Measurements from ENCODE around the gene L3MBTL4. TPM values are rescaled to one million over a fixed set of nuclear protein-coding genes. Genes with fewer than 3 reads are reported as not detected.

L3MBTL4 gene
- total RNA-seq, 2 experiments from 2014 or later: 0.05 TPM; not detected in 1

GRCh38 chr18:5984245-5984644, 430.5 kb downstream of the L3MBTL4 start:
- H3K27ac Mint-ChIP-seq: no peak overlapping the region
- no peaks in the 10 kb centered on the region for H3K27me3 Mint-ChIP-seq
- H3K36me3 Mint-ChIP-seq: no peaks in the 10 kb centered on the region
- CTCF ChIA-PET: no interaction called here
- H3K4me3 Mint-ChIP-seq: no peak overlapping the region
- H3K4me1 Mint-ChIP-seq: no peaks in the 10 kb centered on the region
- H3K9me3 Mint-ChIP-seq (ENCODE audit: low read depth): no peaks in the 10 kb centered on the region
- DNase-seq (no peak), ATAC-seq (no peak)

- no peaks in the 10 kb centered on the region for H3K36me3 Mint-ChIP-seq
- DNase-seq: no peak
- H3K27me3 Mint-ChIP-seq: no peaks in the 10 kb centered on the region
- no peaks in the 10 kb centered on the region for H3K9me3 Mint-ChIP-seq (ENCODE audit: low read depth)
- no peaks in the 10 kb centered on the region for H3K4me1 Mint-ChIP-seq
- no peak for ATAC-seq
- H3K27ac Mint-ChIP-seq: no peak overlapping the region
- no peak overlapping the region for H3K4me3 Mint-ChIP-seq
- CTCF ChIA-PET: no interaction called here
These were observed 431.2 kb downstream of the L3MBTL4 start for GRCh38 chr18:5983488-5983887.

GRCh38 chr18:5982332-5982731, 432.4 kb downstream of the L3MBTL4 start:
- H3K9me3 Mint-ChIP-seq (ENCODE audit: low read depth): no peaks in the 10 kb centered on the region
- no peaks in the 10 kb centered on the region for H3K4me1 Mint-ChIP-seq
- ATAC-seq: no peak
- H3K36me3 Mint-ChIP-seq: no peaks in the 10 kb centered on the region
- CTCF ChIA-PET: no interaction called here
- no peaks in the 10 kb centered on the region for H3K27me3 Mint-ChIP-seq
- no peak overlapping the region for H3K4me3 Mint-ChIP-seq
- no peak for DNase-seq
- no peak overlapping the region for H3K27ac Mint-ChIP-seq

GRCh38 chr18:5980721-5981120, 434.0 kb downstream of the L3MBTL4 start:
- Mint-ChIP-seq H3K9me3 (ENCODE audit: low read depth) (no peaks in the 10 kb centered on the region), H3K27me3 (no peaks in the 10 kb centered on the region), H3K4me1 (no peaks in the 10 kb centered on the region), H3K36me3 (no peaks in the 10 kb centered on the region), H3K27ac (no peak overlapping the region), H3K4me3 (no peak overlapping the region)
- no peak for DNase-seq
- CTCF ChIA-PET: no interaction called here
- no peak for ATAC-seq

DNA sequence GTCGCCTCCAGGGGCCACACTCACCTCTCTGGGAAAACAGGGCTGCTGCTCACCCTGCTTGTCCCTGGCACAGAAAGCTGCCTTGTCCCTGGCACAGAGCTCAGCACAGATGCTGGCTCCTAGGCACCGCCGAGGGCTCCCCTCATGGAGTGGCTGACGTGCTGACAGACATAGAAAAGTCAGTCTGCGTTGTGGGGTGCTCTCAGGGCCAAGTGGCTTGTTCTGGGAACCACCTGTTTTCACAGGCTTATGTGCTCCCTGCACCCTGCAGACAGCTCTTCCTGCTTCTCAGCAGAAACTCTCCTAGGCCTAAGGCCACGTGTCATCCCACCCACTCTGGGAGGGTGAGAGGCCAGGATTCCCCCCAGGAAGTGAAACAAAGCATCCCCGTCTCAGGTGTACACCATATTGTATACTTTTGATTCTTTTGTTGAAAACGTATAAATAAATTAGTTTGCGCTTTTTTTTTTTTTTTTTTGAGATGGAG, 434.7 kb downstream of the L3MBTL4 start:
- ATAC-seq (no peak), DNase-seq (no peak)
- Mint-ChIP-seq H3K36me3 (no peaks in the 10 kb centered on the region), H3K9me3 (ENCODE audit: low read depth) (no peaks in the 10 kb centered on the region), H3K27me3 (no peaks in the 10 kb centered on the region), H3K4me3 (no peak overlapping the region), H3K4me1 (peaks cover 5% of the 10 kb centered on the region), H3K27ac (no peak overlapping the region)
- CTCF ChIA-PET: no interaction called here

DNA sequence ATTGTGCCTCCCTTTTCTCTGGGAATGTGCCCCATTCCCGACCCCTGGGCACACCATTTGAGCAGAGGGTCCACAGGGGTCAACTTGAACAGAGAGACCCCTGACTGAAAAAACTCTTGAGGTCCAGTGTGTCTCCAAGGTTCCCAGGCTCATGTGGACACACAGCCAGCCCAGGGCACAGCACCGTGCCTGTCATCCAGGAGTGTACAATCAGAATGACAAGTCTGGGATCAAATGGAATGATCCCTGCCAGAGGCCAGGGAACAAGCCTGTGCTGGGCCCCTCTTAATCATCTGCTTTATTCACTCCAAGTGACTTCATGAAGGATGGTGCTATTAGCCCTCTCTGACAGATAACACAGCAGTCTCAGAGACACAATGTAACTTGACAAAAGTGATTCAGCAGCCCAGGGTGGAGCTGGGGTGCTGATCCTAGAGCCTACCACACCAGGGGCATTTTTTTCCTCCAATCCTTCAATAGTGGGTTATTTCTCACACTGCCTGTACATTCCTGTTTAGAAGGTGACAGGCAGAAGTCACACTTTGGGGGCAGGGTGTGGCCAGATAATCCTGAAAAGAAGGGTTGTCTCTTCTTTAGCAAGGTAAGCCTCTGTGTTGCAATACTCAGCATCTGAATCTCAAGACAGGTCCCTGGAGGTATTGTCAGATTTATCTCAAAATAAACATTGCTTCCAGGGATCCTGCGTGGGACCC, 435.4 kb downstream of the L3MBTL4 start:
- CTCF ChIA-PET: no interaction called here
- Mint-ChIP-seq H3K4me3 (no peak overlapping the region), H3K36me3 (no peaks in the 10 kb centered on the region), H3K9me3 (ENCODE audit: low read depth) (no peaks in the 10 kb centered on the region), H3K27me3 (no peaks in the 10 kb centered on the region), H3K4me1 (peaks cover 7% of the 10 kb centered on the region), H3K27ac (no peak overlapping the region)
- ATAC-seq (no peak), DNase-seq (no peak)

DNA sequence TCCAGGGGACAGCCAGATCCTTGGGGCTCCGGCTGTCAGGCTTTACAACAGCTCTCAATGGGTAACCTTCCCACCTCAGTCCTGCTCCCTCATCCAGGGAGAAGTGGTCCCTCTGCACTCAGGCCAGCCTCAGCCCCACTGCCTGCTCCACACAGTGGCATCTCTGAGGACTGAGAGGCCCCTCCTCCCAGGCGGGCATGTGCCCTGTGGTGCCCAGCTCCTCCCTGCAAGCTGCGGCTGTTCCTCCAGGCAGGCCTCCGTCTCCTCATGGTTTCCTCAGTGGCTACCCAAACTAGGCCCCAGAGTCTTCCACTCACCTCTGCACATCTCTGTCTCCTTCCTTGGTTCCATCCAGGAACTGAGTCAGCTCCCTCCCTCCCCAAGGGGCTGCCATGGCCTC, 437.7 kb downstream of the L3MBTL4 start:
- Mint-ChIP-seq H3K4me3 (no peak overlapping the region), H3K4me1 (peaks cover 7% of the 10 kb centered on the region), H3K36me3 (no peaks in the 10 kb centered on the region), H3K9me3 (ENCODE audit: low read depth) (no peaks in the 10 kb centered on the region), H3K27ac (no peak overlapping the region), H3K27me3 (no peaks in the 10 kb centered on the region)
- DNase-seq: no peak
- ATAC-seq: no peak
- CTCF ChIA-PET: no interaction called here

- Mint-ChIP-seq H3K27me3 (no peaks in the 10 kb centered on the region), H3K27ac (no peak overlapping the region), H3K4me3 (no peak overlapping the region), H3K4me1 (peaks cover 7% of the 10 kb centered on the region), H3K36me3 (no peaks in the 10 kb centered on the region), H3K9me3 (ENCODE audit: low read depth) (no peaks in the 10 kb centered on the region)
- ATAC-seq: no peak
- CTCF ChIA-PET: no interaction called here
- no peak for DNase-seq
These were observed 439.4 kb downstream of the L3MBTL4 start for GRCh38 chr18:5975111-5976002.

DNA sequence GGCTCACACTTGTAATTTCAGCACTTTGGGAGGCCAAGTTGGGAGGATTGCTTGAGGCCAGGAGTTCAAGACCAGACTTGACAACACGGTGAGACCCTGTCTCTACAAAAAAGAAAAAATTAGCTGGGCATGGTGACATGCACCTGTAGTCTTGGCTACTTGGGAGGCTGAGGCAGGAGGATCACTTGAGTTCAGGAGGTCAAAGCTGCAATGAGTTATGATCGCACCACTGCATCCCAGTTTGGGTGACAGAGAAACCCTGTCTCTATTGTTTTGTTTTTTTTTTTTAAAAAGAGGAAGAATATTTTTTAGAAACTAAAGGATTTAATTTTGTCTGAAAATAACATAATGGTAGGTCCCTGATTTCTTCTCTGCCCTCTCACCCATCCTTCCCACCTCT, 440.0 kb downstream of the L3MBTL4 start:
- Mint-ChIP-seq H3K36me3 (no peaks in the 10 kb centered on the region), H3K27ac (no peak overlapping the region), H3K27me3 (no peaks in the 10 kb centered on the region), H3K4me3 (no peak overlapping the region), H3K4me1 (peaks cover 7% of the 10 kb centered on the region), H3K9me3 (ENCODE audit: low read depth) (no peaks in the 10 kb centered on the region)
- ATAC-seq: no peak
- no peak for DNase-seq
- CTCF ChIA-PET: no interaction called here

DNA sequence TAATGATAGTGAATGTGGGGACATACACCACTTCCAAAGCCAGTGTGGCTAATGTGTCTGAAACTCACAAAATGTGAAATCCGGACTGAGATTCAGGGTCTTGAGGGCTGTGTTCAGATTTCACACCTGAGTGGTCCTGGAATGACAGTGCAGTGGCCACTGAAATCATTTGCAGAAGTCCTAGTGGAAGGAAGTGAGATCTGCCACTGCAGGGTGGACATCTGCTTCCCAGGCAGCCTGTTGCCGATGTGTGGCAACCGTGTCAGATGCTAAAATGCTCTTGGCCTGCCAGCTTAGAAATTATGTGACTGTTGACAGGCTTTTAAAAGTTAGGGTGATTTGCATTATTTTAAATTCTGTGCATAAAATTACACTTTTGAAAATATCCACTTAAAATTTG, 441.6 kb downstream of the L3MBTL4 start:
- Mint-ChIP-seq H3K4me1 (peaks cover 7% of the 10 kb centered on the region), H3K4me3 (no peak overlapping the region), H3K36me3 (no peaks in the 10 kb centered on the region), H3K27ac (no peak overlapping the region), H3K9me3 (ENCODE audit: low read depth) (no peaks in the 10 kb centered on the region), H3K27me3 (no peaks in the 10 kb centered on the region)
- DNase-seq: no peak
- CTCF ChIA-PET: no interaction called here
- ATAC-seq: no peak

GRCh38 chr18:5972298-5972697, 442.4 kb downstream of the L3MBTL4 start:
- Mint-ChIP-seq H3K36me3 (no peaks in the 10 kb centered on the region), H3K4me1 (peaks cover 7% of the 10 kb centered on the region), H3K9me3 (ENCODE audit: low read depth) (no peaks in the 10 kb centered on the region), H3K27me3 (no peaks in the 10 kb centered on the region), H3K27ac (no peak overlapping the region), H3K4me3 (no peak overlapping the region)
- DNase-seq (no peak), ATAC-seq (no peak)
- CTCF ChIA-PET: no interaction called here

DNA sequence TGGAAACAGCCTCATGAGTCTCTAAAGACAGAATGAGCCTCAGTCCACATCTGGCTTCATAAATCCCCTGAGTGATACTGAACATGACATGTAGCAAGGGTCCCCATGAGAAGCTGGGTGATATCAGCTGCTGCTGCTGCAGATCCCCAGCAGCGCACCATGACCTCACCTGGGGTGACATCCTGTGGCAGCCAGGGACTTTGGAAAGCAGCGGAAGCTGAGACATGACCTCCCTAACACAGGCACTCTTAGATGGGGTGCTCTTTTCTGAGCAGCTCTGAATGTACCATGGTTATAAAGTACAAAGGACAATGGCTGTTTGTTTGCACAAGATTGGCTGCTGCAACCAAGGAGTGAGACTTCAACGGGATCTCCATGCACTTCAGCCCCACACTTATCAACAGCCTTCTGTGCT, 444.7 kb downstream of the L3MBTL4 start:
- Mint-ChIP-seq H3K4me3 (no peak overlapping the region), H3K27ac (no peak overlapping the region), H3K9me3 (ENCODE audit: low read depth) (no peaks in the 10 kb centered on the region), H3K27me3 (no peaks in the 10 kb centered on the region), H3K36me3 (no peaks in the 10 kb centered on the region), H3K4me1 (peaks cover 1% of the 10 kb centered on the region)
- CTCF ChIA-PET: no interaction called here
- no peak for DNase-seq
- no peak for ATAC-seq

- no peaks in the 10 kb centered on the region for H3K9me3 Mint-ChIP-seq (ENCODE audit: low read depth)
- no peak overlapping the region for H3K27ac Mint-ChIP-seq
- no peaks in the 10 kb centered on the region for H3K36me3 Mint-ChIP-seq
- H3K4me1 Mint-ChIP-seq: no peaks in the 10 kb centered on the region
- ATAC-seq (no peak), DNase-seq (no peak)
- H3K4me3 Mint-ChIP-seq: no peak overlapping the region
- no peaks in the 10 kb centered on the region for H3K27me3 Mint-ChIP-seq
- CTCF ChIA-PET: no interaction called here
These were observed 445.2 kb downstream of the L3MBTL4 start for GRCh38 chr18:5969355-5969988.

GRCh38 chr18:5967666-5968065, 447.0 kb downstream of the L3MBTL4 start:
- Mint-ChIP-seq H3K27ac (no peak overlapping the region), H3K27me3 (no peaks in the 10 kb centered on the region), H3K9me3 (ENCODE audit: low read depth) (no peaks in the 10 kb centered on the region), H3K4me3 (no peak overlapping the region), H3K36me3 (no peaks in the 10 kb centered on the region), H3K4me1 (no peaks in the 10 kb centered on the region)
- DNase-seq (no peak), ATAC-seq (no peak)
- CTCF ChIA-PET: no interaction called here

All from activated CD8-positive, alpha-beta memory T cell treated with anti-CD3 and anti-CD28 coated beads, Interleukin-2, amount 10 ng/mL, durations not matched to agents 7 days and 5 days (primary cell).